ENCODE measurements around the gene MNX1. TPM values are rescaled to one million over a fixed set of nuclear protein-coding genes. Genes with fewer than 3 reads are reported as not detected.

Gene MNX1
- total RNA-seq, 1 experiment from 2014 or later, result 1.2 TPM

GRCh38 chr7:157004521-157005455 is 5.7 kb downstream of the MNX1 start:
- H3K27me3 ChIP-seq (ENCODE audit: control insufficient read depth, insufficient read depth, low read length), result peaks cover 97% of the 10 kb centered on the region
- no peaks in the 10 kb centered on the region for H3K36me3 ChIP-seq (replicated peaks; ENCODE audit: control insufficient read depth, insufficient read depth, low read length)
- peak; percentile 51 for DNase-seq
- H3K4me3 ChIP-seq (ENCODE audit: insufficient read depth, low read depth, low read length), result no peak overlapping the region

GRCh38 chr7:157003756-157004520 is 6.5 kb downstream of the MNX1 start:
- DNase-seq, result peak; percentile 87
- H3K36me3 ChIP-seq (replicated peaks; ENCODE audit: control insufficient read depth, insufficient read depth, low read length), result no peaks in the 10 kb centered on the region
- H3K27me3 ChIP-seq (ENCODE audit: control insufficient read depth, insufficient read depth, low read length), result peaks cover 97% of the 10 kb centered on the region
- H3K4me3 ChIP-seq (ENCODE audit: insufficient read depth, low read depth, low read length), result peak overlapping the region; percentile 19; the same call in 1 of the 2 replicates

GRCh38 chr7:157003445-157003755 is 7.1 kb downstream of the MNX1 start:
- H3K4me3 ChIP-seq (ENCODE audit: insufficient read depth, low read depth, low read length), result no peak overlapping the region
- peaks cover 97% of the 10 kb centered on the region for H3K27me3 ChIP-seq (ENCODE audit: control insufficient read depth, insufficient read depth, low read length)
- H3K36me3 ChIP-seq (replicated peaks; ENCODE audit: control insufficient read depth, insufficient read depth, low read length), result no peaks in the 10 kb centered on the region
- peak; percentile 82 for DNase-seq

- H3K27me3 ChIP-seq (ENCODE audit: control insufficient read depth, insufficient read depth, low read length), result peaks cover 97% of the 10 kb centered on the region
- H3K36me3 ChIP-seq (replicated peaks; ENCODE audit: control insufficient read depth, insufficient read depth, low read length), result no peaks in the 10 kb centered on the region
- H3K4me3 ChIP-seq (ENCODE audit: insufficient read depth, low read depth, low read length), result no peak overlapping the region
- DNase-seq, result peak; percentile 91
Observed at GRCh38 chr7:157002819-157003421, 7.5 kb downstream of the MNX1 start.

GRCh38 chr7:157001920-157002818 is 8.3 kb downstream of the MNX1 start:
- H3K36me3 ChIP-seq (replicated peaks; ENCODE audit: control insufficient read depth, insufficient read depth, low read length), result no peaks in the 10 kb centered on the region
- peak; percentile 57 for DNase-seq
- H3K27me3 ChIP-seq (ENCODE audit: control insufficient read depth, insufficient read depth, low read length), result peaks cover 97% of the 10 kb centered on the region
- no peak overlapping the region for H3K4me3 ChIP-seq (ENCODE audit: insufficient read depth, low read depth, low read length)

GRCh38 chr7:157000741-157001653 is 9.5 kb downstream of the MNX1 start:
- Histone ChIP-seq H3K4me3 (ENCODE audit: insufficient read depth, low read depth, low read length) (no peak overlapping the region), H3K27me3 (ENCODE audit: control insufficient read depth, insufficient read depth, low read length) (peaks cover 96% of the 10 kb centered on the region), H3K36me3 (replicated peaks; ENCODE audit: control insufficient read depth, insufficient read depth, low read length) (no peaks in the 10 kb centered on the region)
- peak; percentile 49 for DNase-seq

GRCh38 chr7:156999958-157000726 is 10.3 kb downstream of the MNX1 start:
- DNase-seq, result peak; percentile 84
- Histone ChIP-seq H3K27me3 (ENCODE audit: control insufficient read depth, insufficient read depth, low read length) (peaks cover 88% of the 10 kb centered on the region), H3K4me3 (ENCODE audit: insufficient read depth, low read depth, low read length) (peak overlapping the region; percentile 17; the same call in 1 of the 2 replicates), H3K36me3 (replicated peaks; ENCODE audit: control insufficient read depth, insufficient read depth, low read length) (no peaks in the 10 kb centered on the region)

GRCh38 chr7:156998988-156999957 is 11.2 kb downstream of the MNX1 start:
- peaks cover 79% of the 10 kb centered on the region for H3K27me3 ChIP-seq (ENCODE audit: control insufficient read depth, insufficient read depth, low read length)
- peak overlapping the region; percentile 21; the same call in 1 of the 2 replicates for H3K4me3 ChIP-seq (ENCODE audit: insufficient read depth, low read depth, low read length)
- H3K36me3 ChIP-seq (replicated peaks; ENCODE audit: control insufficient read depth, insufficient read depth, low read length), result no peaks in the 10 kb centered on the region
- peak; percentile 91 for DNase-seq

- no peak for DNase-seq
- H3K4me3 ChIP-seq (ENCODE audit: insufficient read depth, low read depth, low read length), result no peak overlapping the region
- H3K36me3 ChIP-seq (replicated peaks; ENCODE audit: control insufficient read depth, insufficient read depth, low read length), result no peaks in the 10 kb centered on the region
- H3K27me3 ChIP-seq (ENCODE audit: control insufficient read depth, insufficient read depth, low read length), result peaks cover 32% of the 10 kb centered on the region
Observed at GRCh38 chr7:156994417-156994816, 16.0 kb downstream of the MNX1 start.

GRCh38 chr7:156993925-156994235 is 16.6 kb downstream of the MNX1 start:
- H3K36me3 ChIP-seq (replicated peaks; ENCODE audit: control insufficient read depth, insufficient read depth, low read length), result no peaks in the 10 kb centered on the region
- peak; percentile 63 for DNase-seq
- H3K4me3 ChIP-seq (ENCODE audit: insufficient read depth, low read depth, low read length), result no peak overlapping the region
- peaks cover 27% of the 10 kb centered on the region for H3K27me3 ChIP-seq (ENCODE audit: control insufficient read depth, insufficient read depth, low read length)

- H3K4me3 ChIP-seq (ENCODE audit: insufficient read depth, low read depth, low read length), result no peak overlapping the region
- H3K27me3 ChIP-seq (ENCODE audit: control insufficient read depth, insufficient read depth, low read length), result peaks cover 21% of the 10 kb centered on the region
- DNase-seq, result peak; percentile 62
- H3K36me3 ChIP-seq (replicated peaks; ENCODE audit: control insufficient read depth, insufficient read depth, low read length), result no peaks in the 10 kb centered on the region
Observed at GRCh38 chr7:156993021-156993924, 17.2 kb downstream of the MNX1 start.

All from H7 (cell line).